ENCODE results near the gene ISLR.

- TF ChIP-seq CTCF (IDR thresholded peaks at IDR 0.05), result no peak
- no peak for TF ChIP-seq POLR2A (IDR thresholded peaks at IDR 0.05; ENCODE audit: low read depth)
- peak in 1 of 2 donors; percentile 11 for TF ChIP-seq POLR2AphosphoS5 (IDR thresholded peaks at IDR 0.05)
Measured at GRCh38 chr15:74172701-74173379, 670 bp upstream of the ISLR start.

Data from esophagus muscularis mucosa (tissue), 3 donors.